CD4-positive, alpha-beta T cell treated with Interleukin-21 for 1 hour (primary cell): ENCODE measurements around the gene PAK5.

Experiments used
- DNase-seq: peaks from one replicate; pipeline ENCODE4 v3.0.0-alpha.2; 2020

PAK5 gene

DNA sequence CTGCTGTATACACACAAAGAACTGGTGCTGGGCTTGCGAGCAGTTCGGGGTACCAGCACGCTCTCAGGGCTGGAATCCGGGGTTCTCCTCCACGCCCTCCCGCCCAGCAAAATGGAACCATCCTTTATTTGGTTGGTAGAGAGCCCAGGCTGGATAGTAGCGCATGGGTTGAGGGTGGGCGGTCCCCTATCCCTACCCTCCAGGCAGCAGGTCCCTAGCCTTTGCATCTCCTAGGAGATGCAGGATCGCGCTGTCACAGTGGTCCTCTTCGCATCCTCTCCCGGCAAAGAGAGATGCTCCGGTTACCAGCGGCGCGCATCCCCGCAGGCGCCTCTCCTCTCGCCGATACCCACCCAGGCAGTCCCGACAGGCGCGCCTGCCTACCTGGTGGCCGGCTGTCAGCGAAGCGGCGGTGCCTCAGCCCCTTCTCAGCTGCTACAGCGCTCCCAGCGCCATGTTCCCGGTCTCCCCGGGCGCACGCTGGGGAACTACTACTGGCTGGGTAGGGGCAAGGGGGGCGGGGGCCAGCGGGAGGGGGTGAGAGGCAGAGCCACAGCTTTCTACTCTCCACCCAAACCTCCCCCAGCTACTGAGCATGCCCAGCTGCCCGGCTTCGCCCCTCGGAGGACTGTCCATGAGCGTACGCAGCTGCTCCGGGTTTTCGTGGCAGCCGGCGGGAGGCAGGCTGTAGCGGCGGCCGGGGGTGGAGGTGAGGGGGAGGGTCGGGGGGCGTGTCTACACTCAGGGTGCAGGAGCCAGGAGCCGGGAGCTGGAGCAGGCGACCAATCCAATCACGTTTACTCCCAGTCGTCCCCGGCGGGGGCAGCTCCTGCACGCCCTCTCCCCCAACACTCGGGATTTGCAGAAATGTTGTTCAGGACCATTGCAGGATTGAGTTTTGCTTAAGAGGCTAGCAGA lies at the start of gene PAK5:
Gene PAK5, minus strand, starts transcription at position 699 of the 918 bp plus-strand sequence. CDS start 194,748 bp downstream, outside the sequence.
- DNase-seq, result no peak

DNA sequence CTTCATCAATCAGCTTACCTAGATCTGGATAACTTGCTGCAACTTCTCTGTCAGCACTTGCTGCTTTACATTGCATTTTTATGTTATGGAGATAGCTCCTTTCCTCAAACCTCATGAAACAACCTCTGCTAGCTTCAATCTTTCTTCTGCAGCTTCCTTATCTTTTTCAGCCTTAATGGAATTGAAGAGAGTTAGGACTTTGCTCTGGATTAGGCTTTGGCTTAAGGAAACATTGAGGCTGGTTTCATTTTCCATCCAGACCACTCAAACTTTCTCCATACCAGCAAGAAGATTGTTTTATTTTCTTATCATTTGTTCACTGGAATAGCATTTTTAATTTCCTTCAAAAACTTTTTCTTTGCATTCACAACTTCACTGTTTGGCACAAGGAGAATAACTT lies 48.8 kb upstream of the PAK5 start:
- no peak for DNase-seq

DNA sequence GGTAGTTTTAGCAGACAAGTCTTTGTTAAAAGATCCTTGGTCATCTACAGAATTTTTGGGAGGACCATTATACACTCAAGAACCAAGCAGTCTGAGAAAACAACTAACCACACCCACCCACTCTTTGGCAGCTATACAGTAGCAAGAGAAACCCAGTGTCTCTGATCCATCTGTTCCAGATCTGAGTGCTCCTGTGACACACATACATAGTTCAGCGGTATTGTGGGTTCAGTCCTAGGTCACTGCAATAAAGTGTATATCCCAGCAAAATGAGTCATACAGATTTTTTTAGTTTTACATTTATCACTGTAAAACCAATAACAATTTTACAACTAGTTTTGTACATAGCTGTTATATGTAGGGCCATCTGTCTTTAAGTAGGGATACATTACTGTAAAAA lies 47.4 kb upstream of the PAK5 start:
- DNase-seq, result no peak

DNA sequence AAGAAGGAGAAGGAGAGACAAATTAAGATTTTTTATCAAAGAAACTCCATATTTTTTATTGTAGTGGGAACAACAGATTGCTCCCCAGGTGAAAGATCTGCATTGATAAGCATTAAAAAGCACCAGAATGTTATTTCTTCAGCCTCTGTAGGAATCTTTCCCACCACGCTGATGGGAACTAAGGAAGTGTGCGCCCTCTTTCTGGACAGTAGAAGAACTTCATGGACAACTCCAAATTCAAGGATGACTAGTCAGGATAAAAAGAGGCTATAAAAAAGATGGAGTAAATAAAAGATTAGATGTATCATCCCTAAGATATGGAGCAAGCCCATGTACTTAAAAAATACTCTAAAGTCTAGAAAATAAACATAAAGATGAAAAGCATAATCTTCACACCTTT lies 45.8 kb upstream of the PAK5 start:
- no peak for DNase-seq

DNA sequence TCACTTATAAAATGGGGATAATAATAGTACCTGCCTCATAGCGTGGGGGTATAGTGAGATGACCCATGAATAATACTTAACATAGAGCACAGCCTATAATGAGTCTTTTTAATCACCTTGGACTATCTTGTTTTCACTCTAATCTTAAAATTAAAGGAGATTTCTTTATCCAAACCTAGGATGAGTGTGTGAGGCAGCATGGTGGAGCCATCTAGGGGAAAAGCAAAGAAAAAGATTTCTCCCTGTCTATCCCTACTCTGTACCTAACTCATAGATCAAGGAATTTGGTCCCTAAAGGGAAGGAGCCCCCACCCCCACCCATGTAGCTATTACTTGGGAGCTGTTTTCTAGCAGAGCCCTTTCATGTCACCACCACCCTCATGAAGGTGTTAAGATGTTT lies 45.2 kb upstream of the PAK5 start:
- no peak for DNase-seq

- DNase-seq, result no peak
Measured at GRCh38 chr20:9877932-9878495, 39.1 kb upstream of the PAK5 start.

DNA sequence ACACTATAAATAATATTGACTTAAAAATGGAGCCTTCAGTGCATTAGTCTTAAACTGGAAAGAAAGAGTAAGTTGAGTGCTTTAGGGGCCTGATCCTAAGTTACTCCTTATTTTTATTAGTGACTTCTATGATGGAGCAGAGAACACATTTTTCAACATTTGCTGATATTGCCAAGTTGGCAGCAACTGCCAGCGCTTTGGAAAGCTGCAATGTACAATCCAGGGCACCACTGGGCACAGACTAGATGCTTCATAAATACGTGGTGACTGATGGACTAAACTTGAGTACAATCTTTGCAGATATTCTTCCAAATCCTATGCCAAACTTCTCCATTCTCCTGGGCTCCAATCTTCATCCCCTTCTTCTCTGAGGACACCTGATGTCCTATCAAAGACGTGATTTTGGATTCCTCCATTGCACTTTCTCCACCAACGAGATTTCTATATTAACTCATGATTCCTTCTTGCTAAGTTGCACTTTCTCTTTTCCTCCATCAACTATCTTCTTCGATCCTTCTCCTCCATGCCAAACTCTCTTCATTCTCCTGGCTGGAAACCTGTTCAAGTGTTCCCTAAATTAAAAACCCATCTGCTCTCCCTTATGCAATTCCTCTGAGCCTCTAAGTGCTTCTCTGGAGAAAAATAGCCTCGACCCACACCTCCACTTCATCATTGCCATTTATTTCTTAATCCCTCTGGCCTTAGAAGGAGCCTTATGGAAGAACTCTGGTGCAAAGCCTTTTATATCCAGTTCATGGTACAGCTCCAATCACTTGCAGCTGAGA lies 28.5 kb upstream of the PAK5 start:
- DNase-seq, result no peak

GRCh38 chr20:9852566-9852965 lies 13.7 kb upstream of the PAK5 start:
- no peak for DNase-seq

- no peak for DNase-seq
Measured at GRCh38 chr20:9839626-9840025, 750 bp upstream of the PAK5 start.

DNA sequence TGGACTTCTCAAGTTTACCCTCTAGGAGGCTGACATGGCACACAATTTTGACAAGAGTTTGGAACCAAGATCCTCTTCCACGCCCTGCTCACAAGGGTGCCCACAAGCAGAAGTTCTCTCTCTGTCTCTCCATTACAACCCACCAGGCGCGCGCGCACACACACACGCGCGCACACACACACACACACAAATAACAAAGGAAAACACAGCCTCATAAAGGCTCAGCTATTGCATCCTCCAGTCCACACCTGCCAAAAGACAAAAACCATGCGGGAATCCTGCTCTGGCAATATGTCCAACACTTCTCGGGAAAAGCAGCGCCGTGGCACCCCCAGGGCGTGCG lies 870 bp downstream of the PAK5 start:
- DNase-seq, result no peak

GRCh38 chr20:9837634-9838033 lies 1.2 kb downstream of the PAK5 start:
- DNase-seq, result no peak

- no peak for DNase-seq
Measured at GRCh38 chr20:9835302-9835701, 3.6 kb downstream of the PAK5 start.

GRCh38 chr20:9831032-9831431 lies 7.8 kb downstream of the PAK5 start:
- no peak for DNase-seq

GRCh38 chr20:9829835-9830234 lies 9.0 kb downstream of the PAK5 start:
- DNase-seq, result no peak

DNA sequence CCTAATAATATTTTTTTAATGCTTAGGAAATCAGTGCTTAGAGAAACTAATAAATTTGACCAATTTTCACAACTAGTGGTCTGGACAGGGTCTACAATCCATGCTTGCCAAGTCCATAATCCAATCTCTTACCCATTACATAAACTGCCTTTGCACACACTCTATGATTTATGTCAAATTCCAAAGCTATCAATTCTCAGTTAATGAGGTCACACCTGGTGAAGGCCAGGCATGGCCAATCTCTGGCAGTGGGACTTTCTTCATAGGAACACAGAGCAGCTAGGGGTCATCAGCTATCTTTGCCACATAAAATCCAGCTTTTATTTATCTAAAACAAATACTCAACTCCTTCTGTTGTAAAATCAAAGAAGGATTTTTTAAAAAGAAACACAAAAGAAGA lies 21.2 kb downstream of the PAK5 start:
- no peak for DNase-seq

DNA sequence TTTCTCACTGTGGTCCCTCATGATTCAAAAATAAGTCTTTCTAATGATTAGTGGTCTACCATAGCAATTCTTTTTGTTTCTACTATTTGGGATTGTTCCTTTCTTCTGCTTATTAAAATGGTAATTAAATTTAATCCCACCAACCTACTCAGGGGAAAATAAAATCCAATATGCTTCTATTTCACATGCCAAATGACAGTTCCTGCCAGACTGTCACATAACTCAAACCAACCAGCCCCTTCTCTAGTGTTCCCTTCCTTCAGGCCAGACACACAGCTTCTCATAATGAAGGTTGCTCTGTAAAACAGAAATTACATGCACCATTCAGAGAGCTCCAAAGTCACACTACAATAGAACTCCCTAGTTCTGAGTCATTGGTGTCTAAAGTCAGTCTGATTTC lies 23.2 kb downstream of the PAK5 start:
- no peak for DNase-seq

DNA sequence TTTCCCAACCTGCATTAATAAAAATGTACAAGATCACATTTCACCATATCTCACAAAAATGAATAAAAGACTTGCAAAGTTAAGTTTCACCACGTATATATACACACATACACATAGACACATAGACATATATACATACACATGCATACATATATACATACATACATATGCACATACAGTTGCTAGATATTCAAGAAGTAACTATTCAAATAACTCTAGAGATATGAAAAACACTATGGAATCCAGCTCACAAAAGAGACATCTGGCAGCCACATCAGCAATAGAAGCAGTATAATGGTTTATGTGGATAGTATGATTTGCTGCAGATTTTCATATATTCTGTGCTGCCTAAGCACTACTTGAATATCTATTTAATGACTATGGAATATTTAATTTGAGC lies 28.1 kb downstream of the PAK5 start:
- DNase-seq, result no peak

GRCh38 chr20:9809271-9809670 lies 29.6 kb downstream of the PAK5 start:
- no peak for DNase-seq

- DNase-seq, result no peak
Measured at GRCh38 chr20:9808166-9808565, 30.7 kb downstream of the PAK5 start.

GRCh38 chr20:9807136-9807535 lies 31.7 kb downstream of the PAK5 start:
- no peak for DNase-seq

- no peak for DNase-seq
Measured at GRCh38 chr20:9800421-9800820, 38.5 kb downstream of the PAK5 start.

DNA sequence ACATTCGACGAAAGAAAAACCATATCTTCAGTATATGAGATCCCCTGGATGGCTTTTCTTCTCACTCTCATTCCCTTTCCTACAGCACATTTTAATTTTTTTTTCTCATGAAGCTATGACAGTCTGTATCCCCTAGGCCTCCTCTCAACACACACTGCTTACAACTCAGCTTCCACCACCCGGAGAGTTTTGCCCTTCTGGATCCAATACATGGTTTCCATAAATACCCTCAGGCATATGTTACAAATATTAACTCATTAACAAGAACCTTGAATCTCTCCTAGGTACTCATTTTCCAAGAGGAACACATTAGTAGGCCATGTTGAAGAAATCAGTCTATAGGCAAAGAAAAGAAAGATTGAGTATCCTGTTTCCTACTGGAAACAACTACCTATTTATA lies 44.0 kb downstream of the PAK5 start:
- DNase-seq, result no peak

GRCh38 chr20:9792674-9793073 lies 46.2 kb downstream of the PAK5 start:
- no peak for DNase-seq

GRCh38 chr20:9789131-9789530 lies 49.7 kb downstream of the PAK5 start:
- no peak for DNase-seq
